Thoracic aorta (tissue), 2 donors: ENCODE results near the gene ZMIZ1. TPM values are rescaled to one million over a fixed set of nuclear protein-coding genes. Genes with fewer than 3 reads are reported as not detected.

Experiments
- ATAC-seq: fragments of 150-250 bp; one replicate; pipeline ENCODE4 v1.8.0; 2017; ENCODE audit warnings: low read depth; ENCODE audit not compliant: insufficient number of reproducible peaks, low FRiP score
- DNase-seq: peaks from one replicate; pipeline ENCODE4 v3.0.0-alpha.2; 2020; ENCODE audit warnings: low spot score
- H3K27ac ChIP-seq, 2 donors: fragments of 200-600 bp; sonication (generic); 1 replicate in 1 of 2; 2 replicates in 1 of 2; pipeline ENCODE4 v1.5.1; 2016; ENCODE audit warnings: mild to moderate bottlenecking in 2 of 2, moderate library complexity in 2 of 2
- H3K27me3 ChIP-seq: fragments of 200-600 bp; sonication (generic); replicated peaks from 2 replicates; pipeline ENCODE4 v1.6.0; 2016; ENCODE audit warnings: mild to moderate bottlenecking; ENCODE audit not compliant: insufficient read depth
- H3K36me3 ChIP-seq: fragments of 200-600 bp; sonication (generic); one replicate; pipeline ENCODE4 v1.5.1; 2016
- H3K4me1 ChIP-seq, 2 donors: fragments of 200-600 bp; sonication (generic); 1 replicate in 1 of 2; 2 replicates in 1 of 2; pipeline versions ENCODE4 v1.5.1 to v1.6.0; 2016; ENCODE audit warnings: low read depth in 2 of 2, mild to moderate bottlenecking in 1 of 2; ENCODE audit not compliant: control insufficient read depth in 1 of 2
- H3K4me3 ChIP-seq: fragments of 200-600 bp; sonication (generic); 2 replicates; pipeline ENCODE4 v1.5.1; 2016; ENCODE audit warnings: mild to moderate bottlenecking
- H3K9me3 ChIP-seq: fragments of 200-600 bp; sonication (generic); 2 replicates; pipeline ENCODE4 v1.5.1; 2016
- total RNA-seq, 2 donors: library from RNA; depleted of rRNA; stranded (reverse); fragments of >200 nt; gene quantifications; one replicate each; pipeline versions ENCODE4 v1.1.0 to v1.2.3, GENCODE V29; 2016
- TF ChIP-seq, protein P1 (sequence below): fragments of 200-600 bp; sonication (generic); IDR thresholded peaks from one replicate; pipeline ENCODE4 v1.5.1; 2019; ENCODE audit warnings: antibody characterized with exemption

Gene ZMIZ1, protein sequence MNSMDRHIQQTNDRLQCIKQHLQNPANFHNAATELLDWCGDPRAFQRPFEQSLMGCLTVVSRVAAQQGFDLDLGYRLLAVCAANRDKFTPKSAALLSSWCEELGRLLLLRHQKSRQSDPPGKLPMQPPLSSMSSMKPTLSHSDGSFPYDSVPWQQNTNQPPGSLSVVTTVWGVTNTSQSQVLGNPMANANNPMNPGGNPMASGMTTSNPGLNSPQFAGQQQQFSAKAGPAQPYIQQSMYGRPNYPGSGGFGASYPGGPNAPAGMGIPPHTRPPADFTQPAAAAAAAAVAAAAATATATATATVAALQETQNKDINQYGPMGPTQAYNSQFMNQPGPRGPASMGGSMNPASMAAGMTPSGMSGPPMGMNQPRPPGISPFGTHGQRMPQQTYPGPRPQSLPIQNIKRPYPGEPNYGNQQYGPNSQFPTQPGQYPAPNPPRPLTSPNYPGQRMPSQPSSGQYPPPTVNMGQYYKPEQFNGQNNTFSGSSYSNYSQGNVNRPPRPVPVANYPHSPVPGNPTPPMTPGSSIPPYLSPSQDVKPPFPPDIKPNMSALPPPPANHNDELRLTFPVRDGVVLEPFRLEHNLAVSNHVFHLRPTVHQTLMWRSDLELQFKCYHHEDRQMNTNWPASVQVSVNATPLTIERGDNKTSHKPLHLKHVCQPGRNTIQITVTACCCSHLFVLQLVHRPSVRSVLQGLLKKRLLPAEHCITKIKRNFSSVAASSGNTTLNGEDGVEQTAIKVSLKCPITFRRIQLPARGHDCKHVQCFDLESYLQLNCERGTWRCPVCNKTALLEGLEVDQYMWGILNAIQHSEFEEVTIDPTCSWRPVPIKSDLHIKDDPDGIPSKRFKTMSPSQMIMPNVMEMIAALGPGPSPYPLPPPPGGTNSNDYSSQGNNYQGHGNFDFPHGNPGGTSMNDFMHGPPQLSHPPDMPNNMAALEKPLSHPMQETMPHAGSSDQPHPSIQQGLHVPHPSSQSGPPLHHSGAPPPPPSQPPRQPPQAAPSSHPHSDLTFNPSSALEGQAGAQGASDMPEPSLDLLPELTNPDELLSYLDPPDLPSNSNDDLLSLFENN
- total RNA-seq: 10 to 100 TPM; 57.8 to 81.6 TPM

DNA sequence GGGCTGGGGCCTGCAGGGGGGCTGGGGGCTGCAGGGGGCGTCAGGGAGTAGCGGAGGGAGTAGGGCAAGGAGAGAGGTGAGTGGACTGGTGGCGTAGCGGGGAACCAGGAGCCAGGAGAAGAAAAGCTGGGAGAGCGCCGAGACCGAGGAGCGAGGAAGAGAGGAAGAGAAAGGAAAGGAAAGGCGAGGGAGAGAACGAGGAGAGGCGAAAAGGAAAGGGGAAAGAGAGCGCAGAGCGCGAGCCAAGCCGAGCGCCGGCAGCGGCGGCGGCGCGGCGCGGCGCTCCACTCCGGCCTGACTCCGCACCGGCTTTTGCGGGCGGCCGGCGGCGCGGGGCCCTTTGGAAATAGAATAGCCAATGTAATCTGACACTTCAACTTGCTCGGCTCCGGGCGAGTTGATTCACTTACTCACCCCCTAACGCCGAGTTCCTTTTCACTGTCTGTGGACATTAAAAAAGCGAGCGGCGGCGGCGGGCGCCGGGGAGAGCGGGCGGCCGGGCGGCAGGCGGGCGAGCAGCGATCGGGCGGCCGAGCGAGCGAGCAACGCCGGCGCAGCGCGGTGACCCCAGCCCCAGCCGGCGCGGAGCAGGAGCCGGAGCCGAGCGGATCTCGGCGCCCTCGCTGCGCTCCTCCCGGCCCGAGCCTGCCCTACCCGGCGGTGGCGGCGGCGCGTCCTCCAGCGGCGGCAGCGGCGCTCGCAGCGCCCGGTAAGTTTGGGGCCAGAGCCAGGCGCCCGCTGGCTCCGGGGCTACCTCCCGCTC lies at the start of gene ZMIZ1:
ZMIZ1 (plus strand) TSS at position 405 of the 763 bp plus-strand sequence. CDS start 132,667 bp downstream, outside the sequence.
- peak within 1 kb of the TSS; percentile 94 for H3K4me3 ChIP-seq
- peaks cover 28 to 33% of the 10 kb centered on the region in 2 donors for H3K4me1 ChIP-seq
- H3K36me3 ChIP-seq: no peaks in the 10 kb centered on the region
- H3K27me3 ChIP-seq: no peaks in the 10 kb centered on the region
- ATAC-seq: peak; percentile 69
- DNase-seq: peak; percentile 71
- TF ChIP-seq, protein P1, sequence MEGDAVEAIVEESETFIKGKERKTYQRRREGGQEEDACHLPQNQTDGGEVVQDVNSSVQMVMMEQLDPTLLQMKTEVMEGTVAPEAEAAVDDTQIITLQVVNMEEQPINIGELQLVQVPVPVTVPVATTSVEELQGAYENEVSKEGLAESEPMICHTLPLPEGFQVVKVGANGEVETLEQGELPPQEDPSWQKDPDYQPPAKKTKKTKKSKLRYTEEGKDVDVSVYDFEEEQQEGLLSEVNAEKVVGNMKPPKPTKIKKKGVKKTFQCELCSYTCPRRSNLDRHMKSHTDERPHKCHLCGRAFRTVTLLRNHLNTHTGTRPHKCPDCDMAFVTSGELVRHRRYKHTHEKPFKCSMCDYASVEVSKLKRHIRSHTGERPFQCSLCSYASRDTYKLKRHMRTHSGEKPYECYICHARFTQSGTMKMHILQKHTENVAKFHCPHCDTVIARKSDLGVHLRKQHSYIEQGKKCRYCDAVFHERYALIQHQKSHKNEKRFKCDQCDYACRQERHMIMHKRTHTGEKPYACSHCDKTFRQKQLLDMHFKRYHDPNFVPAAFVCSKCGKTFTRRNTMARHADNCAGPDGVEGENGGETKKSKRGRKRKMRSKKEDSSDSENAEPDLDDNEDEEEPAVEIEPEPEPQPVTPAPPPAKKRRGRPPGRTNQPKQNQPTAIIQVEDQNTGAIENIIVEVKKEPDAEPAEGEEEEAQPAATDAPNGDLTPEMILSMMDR: no peak
- H3K27ac ChIP-seq: peak within 1 kb of the TSS; percentile 93 to 97
- no peaks in the 10 kb centered on the region for H3K9me3 ChIP-seq

DNA sequence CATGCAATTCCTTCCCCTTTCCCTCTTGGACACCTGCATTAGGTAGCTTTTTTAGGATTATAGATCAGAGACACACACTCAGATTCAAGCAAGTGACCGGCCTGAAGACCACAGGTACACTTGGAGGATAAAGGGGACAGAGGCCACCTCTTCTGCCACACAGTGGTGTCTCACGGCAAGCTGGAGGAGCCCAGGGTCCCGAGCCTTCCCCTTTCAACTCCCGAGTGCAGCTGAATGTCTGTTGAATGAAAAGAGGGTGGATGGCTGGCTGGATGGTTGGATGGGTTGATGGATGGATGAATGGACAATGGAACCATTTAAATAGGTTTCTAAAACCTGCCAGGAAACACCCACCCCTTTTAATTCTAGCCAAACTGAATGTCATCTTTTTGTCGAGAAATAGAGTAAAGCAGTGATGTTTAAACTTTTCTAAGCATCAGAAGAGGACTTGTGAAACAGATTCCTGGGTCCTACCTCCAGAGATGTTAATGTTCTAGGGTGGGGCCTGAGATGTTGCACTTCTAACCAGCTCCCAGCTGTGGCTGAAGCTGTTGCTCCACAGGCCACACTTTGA lies 49.2 kb upstream of the ZMIZ1 start:
- no peak overlapping the region for H3K4me3 ChIP-seq
- no peaks in the 10 kb centered on the region for H3K27me3 ChIP-seq
- TF ChIP-seq, protein P1: no peak
- no peaks in the 10 kb centered on the region for H3K4me1 ChIP-seq
- H3K9me3 ChIP-seq: no peaks in the 10 kb centered on the region
- no peak overlapping the region for H3K27ac ChIP-seq
- DNase-seq (no peak), ATAC-seq (no peak)
- no peaks in the 10 kb centered on the region for H3K36me3 ChIP-seq

DNA sequence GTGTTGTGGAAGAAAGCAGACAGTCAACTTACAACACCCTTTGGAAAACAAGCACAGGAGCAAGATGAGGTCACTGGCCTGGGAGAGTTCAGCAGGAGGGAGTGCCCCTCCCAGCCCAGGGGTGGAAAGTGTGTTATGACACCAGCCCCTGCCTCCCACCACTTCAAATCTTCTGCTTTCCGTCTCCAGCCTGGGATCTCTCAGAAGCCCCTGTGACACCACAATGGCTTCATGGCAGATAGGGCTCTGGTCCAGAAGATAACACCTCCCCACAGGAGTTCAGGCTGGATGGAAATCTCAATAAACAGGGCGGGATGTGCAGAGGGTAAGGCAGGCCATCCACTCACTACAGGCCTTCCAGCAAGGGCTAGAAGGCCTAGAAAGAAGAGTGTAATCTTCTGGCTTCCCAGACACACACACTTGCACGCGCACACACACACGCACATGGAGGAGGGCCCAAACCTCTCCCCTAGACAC lies 48.7 kb upstream of the ZMIZ1 start:
- TF ChIP-seq, protein P1: no peak
- H3K36me3 ChIP-seq: no peaks in the 10 kb centered on the region
- no peaks in the 10 kb centered on the region for H3K27me3 ChIP-seq
- H3K4me3 ChIP-seq: no peak overlapping the region
- H3K27ac ChIP-seq: no peak overlapping the region
- DNase-seq (no peak), ATAC-seq (no peak)
- H3K4me1 ChIP-seq: no peaks in the 10 kb centered on the region
- H3K9me3 ChIP-seq: no peaks in the 10 kb centered on the region

DNA sequence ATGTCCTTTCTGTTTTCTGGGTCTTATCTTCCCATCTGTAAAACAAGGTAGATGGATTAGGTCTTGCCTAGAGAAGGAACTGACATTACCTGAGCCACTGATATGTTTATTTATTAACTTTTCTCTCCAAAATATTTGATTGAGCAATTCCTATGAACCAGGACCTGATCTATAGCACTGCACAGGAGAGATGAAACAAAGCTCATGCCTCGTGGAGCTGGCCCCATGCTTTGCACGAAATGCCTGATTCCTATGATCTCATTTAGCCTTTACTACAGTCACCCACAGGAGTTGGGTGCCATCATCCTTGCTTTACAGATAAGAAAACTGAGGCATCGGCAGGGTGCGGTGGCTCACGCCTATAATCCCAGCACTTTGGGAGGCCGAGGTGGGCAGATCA lies 48.2 kb upstream of the ZMIZ1 start:
- TF ChIP-seq, protein P1: no peak
- H3K27ac ChIP-seq: no peak overlapping the region
- DNase-seq: no peak

More for the DNA sequence above, 48.2 kb upstream of the ZMIZ1 start:
- Histone ChIP-seq H3K9me3 (no peaks in the 10 kb centered on the region), H3K27me3 (no peaks in the 10 kb centered on the region), H3K4me1 (no peaks in the 10 kb centered on the region), H3K36me3 (no peaks in the 10 kb centered on the region), H3K4me3 (no peak overlapping the region)
- ATAC-seq: no peak
